Vagina (tissue), 2 donors: ENCODE measurements around the gene AATK. TPM values are rescaled to one million over a fixed set of nuclear protein-coding genes. Genes with fewer than 3 reads are reported as not detected.

Experiments
- DNase-seq, 2 donors: peaks; one replicate each; pipeline ENCODE4 v3.0.0-alpha.2; 2017; ENCODE audit errors: extremely low spot score in 2 of 2
- H3K27ac ChIP-seq: fragments of 200-600 bp; sonication (generic); one replicate; pipeline ENCODE4 v1.5.1; 2019
- H3K27me3 ChIP-seq: fragments of 200-600 bp; sonication (generic); one replicate; pipeline ENCODE4 v1.5.1; 2019
- H3K36me3 ChIP-seq, 2 donors: fragments of 200-600 bp; sonication (generic); one replicate each; pipeline ENCODE4 v1.5.1; 2017 to 2019
- H3K4me1 ChIP-seq: fragments of 200-600 bp; sonication (generic); one replicate; pipeline ENCODE4 v1.5.1; 2019
- H3K4me3 ChIP-seq, 2 donors: fragments of 200-600 bp; sonication (generic); 1 replicate in 1 of 2; 2 replicates in 1 of 2; pipeline ENCODE4 v1.5.1; 2016 to 2019
- H3K9me3 ChIP-seq: fragments of 200-600 bp; sonication (generic); one replicate; pipeline ENCODE4 v1.5.1; 2019
- POLR2A ChIP-seq, 2 donors: fragments of 450-650 bp; IDR thresholded peaks; one replicate each; pipeline ENCODE4 v1.6.1; 2017; ENCODE audit warnings: antibody characterized with exemption in 2 of 2, mild to moderate bottlenecking in 2 of 2, moderate library complexity in 2 of 2
- POLR2AphosphoS5 ChIP-seq, 2 donors: sonication (generic); formaldehyde crosslinking; IDR thresholded peaks; one replicate each; pipeline ENCODE4 v1.9.0; 2017; ENCODE audit warnings: antibody characterized with exemption in 2 of 2, mild to moderate bottlenecking in 2 of 2, low read depth in 1 of 2; ENCODE audit not compliant: insufficient read depth in 1 of 2
- intact Hi-C: fragments of 100-400 bp; cut with DNase I; formaldehyde crosslinking; loops from one replicate; pipeline ENCODE4 v1.15.1; 2023
- total RNA-seq: library from RNA; depleted of rRNA; stranded (reverse); fragments of >200 nt; gene quantifications from one replicate; pipeline ENCODE4 v1.2.3, GENCODE V29; 2016
- TF ChIP-seq, protein P1 (sequence below), 3 experiments: fragments of 450-650 bp in 2 of 3; fragments of 200-600 bp in 1 of 3; sonication (generic) in 1 of 3; IDR thresholded peaks; one replicate each; pipeline ENCODE4 v1.5.1; 2017 to 2019; ENCODE audit warnings: antibody characterized with exemption in 3 of 3, mild to moderate bottlenecking in 2 of 3, moderate library complexity in 2 of 3

The AATK gene
- total RNA-seq, 1 donor from 2014 or later, result 6.4 TPM

DNA sequence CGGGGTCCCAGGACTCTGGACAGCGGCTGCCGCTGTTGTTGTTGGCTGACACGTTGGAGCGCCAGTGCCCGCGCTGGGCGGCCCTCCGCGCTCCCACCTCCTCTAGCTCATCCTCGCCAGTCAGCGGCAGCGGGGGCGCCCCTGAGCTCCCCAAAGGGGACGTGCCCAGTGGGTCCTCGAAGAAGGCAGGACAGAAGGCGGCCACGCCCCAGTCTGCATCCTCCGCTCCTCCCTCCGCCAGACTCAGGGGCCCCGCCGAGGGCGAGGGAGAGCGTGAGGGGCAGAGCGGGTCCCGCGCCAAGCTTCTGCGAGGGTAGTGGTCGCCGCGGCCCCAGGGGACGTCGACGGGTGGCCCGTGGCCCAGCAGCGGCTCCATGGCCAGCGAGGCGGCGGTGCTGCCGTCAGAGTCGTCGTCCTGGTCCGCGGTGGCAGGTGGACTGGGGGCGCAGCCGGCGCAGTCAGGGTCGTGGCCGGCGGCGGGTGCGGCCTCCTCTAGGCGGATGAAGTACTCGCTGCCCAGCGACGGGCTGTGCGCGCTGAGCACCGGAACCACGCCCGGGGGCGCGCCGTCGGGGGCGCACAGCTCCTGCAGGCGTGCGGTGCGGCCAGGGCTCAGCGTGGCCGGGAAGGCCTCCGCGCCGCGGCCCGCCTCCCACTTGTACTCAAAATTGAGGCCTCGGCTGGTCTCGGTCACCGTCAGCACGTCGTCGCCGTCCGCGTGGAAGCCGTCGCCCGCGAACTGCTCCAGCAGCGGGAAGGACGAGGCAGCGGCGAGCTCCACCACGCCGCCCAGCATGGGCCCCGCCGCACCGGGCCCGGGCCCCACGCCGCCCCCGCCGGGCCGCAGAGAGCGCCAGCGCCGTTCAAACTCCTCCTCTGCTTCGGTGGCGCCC, 43.9 kb downstream of the AATK start:
- Histone ChIP-seq H3K27ac (no peak overlapping the region), H3K4me3 (no peak overlapping the region), H3K4me1 (peaks cover 19% of the 10 kb centered on the region), H3K9me3 (no peaks in the 10 kb centered on the region), H3K27me3 (no peaks in the 10 kb centered on the region), H3K36me3 (no peaks in the 10 kb centered on the region)
- TF ChIP-seq POLR2AphosphoS5 (IDR thresholded peaks at IDR 0.05; ENCODE audit: insufficient read depth in 1 of 2, low read depth in 1 of 2) (no peak), POLR2A (IDR thresholded peaks at IDR 0.05) (no peak)
- TF ChIP-seq, protein P1, sequence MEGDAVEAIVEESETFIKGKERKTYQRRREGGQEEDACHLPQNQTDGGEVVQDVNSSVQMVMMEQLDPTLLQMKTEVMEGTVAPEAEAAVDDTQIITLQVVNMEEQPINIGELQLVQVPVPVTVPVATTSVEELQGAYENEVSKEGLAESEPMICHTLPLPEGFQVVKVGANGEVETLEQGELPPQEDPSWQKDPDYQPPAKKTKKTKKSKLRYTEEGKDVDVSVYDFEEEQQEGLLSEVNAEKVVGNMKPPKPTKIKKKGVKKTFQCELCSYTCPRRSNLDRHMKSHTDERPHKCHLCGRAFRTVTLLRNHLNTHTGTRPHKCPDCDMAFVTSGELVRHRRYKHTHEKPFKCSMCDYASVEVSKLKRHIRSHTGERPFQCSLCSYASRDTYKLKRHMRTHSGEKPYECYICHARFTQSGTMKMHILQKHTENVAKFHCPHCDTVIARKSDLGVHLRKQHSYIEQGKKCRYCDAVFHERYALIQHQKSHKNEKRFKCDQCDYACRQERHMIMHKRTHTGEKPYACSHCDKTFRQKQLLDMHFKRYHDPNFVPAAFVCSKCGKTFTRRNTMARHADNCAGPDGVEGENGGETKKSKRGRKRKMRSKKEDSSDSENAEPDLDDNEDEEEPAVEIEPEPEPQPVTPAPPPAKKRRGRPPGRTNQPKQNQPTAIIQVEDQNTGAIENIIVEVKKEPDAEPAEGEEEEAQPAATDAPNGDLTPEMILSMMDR (IDR thresholded peaks at IDR 0.05), result no peak
- no peak for DNase-seq
- intact Hi-C loops, result no loop called here

DNA sequence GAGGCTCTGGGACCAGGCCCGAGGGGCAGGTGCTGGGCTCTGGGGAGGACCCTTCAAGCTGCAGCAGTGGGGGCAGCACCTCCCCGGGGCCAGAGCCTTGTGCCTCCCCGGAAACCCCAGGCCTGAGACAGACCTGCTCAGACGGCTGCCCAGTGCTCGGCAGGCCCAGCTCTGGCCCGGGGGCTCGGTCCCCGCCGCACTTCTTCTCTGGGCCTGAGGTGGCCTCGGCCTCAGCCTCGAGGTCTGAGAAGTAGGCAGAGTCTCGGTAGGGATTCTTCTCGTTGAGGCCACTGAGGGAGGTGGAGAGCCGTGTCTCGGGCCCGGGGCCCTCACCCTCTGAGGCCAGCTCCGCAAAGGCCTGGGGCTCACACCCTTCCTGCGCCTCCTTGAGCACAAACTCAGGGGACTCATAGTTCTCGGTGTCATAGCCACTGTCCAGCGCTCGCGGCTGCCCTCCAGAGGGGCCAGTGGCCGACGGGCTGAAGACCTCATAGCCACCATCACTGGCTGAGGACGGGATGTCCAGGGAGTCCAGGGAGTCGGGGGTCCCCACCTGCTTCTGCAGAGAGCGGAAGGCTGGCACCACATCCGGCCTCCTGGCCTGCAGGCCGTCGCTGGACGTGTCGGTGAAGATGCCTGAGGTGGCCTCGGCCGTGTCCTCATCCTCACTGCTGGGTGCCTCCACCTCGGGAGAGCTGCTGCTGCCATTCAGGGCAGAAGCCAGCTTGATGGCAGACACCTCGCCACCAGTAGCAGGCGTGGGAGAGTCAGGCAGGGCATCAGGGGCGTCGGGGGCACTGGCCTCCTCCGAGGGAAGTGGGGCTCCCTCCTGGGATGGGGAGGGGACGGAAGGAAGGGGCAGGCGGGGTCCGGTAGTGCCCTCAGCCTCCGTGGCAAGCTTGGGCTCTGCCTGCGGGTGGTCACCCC, 45.1 kb downstream of the AATK start:
- no peak for DNase-seq
- Histone ChIP-seq H3K36me3 (no peaks in the 10 kb centered on the region), H3K9me3 (no peaks in the 10 kb centered on the region), H3K27me3 (no peaks in the 10 kb centered on the region), H3K4me3 (no peak overlapping the region), H3K27ac (no peak overlapping the region), H3K4me1 (peaks cover 19% of the 10 kb centered on the region)
- intact Hi-C loops, result no loop called here
- TF ChIP-seq, protein P1 (IDR thresholded peaks at IDR 0.05), result no peak
- TF ChIP-seq POLR2AphosphoS5 (IDR thresholded peaks at IDR 0.05; ENCODE audit: insufficient read depth in 1 of 2, low read depth in 1 of 2), result no peak
- no peak for TF ChIP-seq POLR2A (IDR thresholded peaks at IDR 0.05)

DNA sequence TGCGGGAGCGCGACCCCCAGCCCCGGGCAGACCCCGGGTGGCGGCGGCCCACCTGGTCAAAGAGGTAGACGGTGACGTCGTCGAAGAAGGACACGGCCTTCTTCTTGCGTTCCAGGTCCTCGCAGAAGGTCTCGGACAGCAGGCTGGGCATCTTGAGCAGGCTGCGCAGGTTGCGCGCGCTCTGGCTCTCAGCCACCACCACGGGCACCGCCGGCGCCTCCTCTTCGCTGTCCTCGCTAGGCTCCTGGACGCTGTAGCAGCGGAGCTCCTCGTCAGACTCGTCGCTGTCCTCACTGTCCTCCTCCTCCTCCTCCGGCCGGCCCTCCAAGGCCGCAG, 45.9 kb downstream of the AATK start:
- TF ChIP-seq POLR2A (IDR thresholded peaks at IDR 0.05), result no peak
- TF ChIP-seq, protein P1 (IDR thresholded peaks at IDR 0.05), result no peak
- no peak for TF ChIP-seq POLR2AphosphoS5 (IDR thresholded peaks at IDR 0.05; ENCODE audit: insufficient read depth in 1 of 2, low read depth in 1 of 2)

DNA sequence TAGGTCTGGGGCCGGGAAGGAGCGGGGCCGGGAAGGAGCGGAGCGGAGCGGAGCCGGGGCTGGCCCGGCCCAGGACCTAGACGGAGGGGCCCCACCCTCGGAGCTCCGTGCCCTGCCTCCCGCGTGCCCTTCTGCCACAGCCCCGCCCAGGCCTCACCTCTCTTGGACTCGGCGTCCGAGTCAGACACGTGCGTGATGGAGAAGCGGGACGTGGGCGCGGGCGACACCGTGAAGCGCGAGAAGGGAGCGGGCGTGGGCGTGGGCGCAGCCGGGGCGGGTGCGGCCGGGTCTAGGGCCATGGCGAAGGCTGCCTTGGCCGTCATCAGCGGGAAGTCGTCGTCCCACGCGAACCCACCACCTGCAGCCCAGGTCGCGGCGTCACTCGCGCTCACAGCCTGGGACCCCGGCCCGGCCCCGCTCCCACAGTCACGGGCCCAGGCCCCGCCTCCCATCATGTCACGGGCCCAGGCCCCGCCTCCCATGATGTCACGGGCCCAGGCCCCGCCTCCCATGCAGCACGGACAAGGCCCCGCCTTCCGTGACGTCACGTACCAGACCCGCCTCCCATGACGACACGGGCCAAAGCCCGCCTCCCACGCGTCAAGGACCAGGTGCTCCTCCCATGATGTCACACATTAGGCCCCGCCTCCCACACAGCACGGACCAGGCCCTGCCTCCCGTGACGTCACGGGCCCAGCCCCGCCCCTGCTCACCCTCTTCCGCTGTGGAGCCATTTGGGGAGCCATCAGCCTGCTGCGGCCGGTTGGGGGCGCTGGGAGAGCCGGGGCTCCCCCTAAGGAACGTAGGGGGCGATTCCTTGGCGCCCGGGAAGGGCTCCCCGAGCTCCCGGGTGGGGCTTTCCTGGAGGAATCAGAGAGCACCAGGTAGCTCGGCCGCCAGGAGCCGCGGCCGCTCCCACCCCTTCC, 46.5 kb downstream of the AATK start:
- DNase-seq, result no peak
- no peaks in the 10 kb centered on the region for H3K9me3 ChIP-seq
- peaks cover 19% of the 10 kb centered on the region for H3K4me1 ChIP-seq
- H3K4me3 ChIP-seq, result peak overlapping the region; percentile 36 to 38
- no peaks in the 10 kb centered on the region for H3K27me3 ChIP-seq
- H3K36me3 ChIP-seq, result no peaks in the 10 kb centered on the region
- intact Hi-C loops, result no loop called here
- H3K27ac ChIP-seq, result peak overlapping the region; percentile 44
- TF ChIP-seq, protein P1 (IDR thresholded peaks at IDR 0.05), result no peak
- TF ChIP-seq POLR2AphosphoS5 (IDR thresholded peaks at IDR 0.05; ENCODE audit: insufficient read depth in 1 of 2, low read depth in 1 of 2), result peak in 1 of 2 donors; percentile 17

More for the DNA sequence above, 45.9 kb downstream of the AATK start:
- H3K9me3 ChIP-seq, result no peaks in the 10 kb centered on the region
- H3K27me3 ChIP-seq, result no peaks in the 10 kb centered on the region
- H3K36me3 ChIP-seq, result no peaks in the 10 kb centered on the region
- peak overlapping the region in 1 of 2 donors; percentile 38 for H3K4me3 ChIP-seq
- no peak for DNase-seq
- no peak overlapping the region for H3K27ac ChIP-seq
- peaks cover 19% of the 10 kb centered on the region for H3K4me1 ChIP-seq
- intact Hi-C loops, result no loop called here
